ENCODE data around the gene RFT1. TPM values are rescaled to one million over a fixed set of nuclear protein-coding genes. Genes with fewer than 3 reads are reported as not detected.

The RFT1 gene
- total RNA-seq, 2 donors from 2014 or later, result 11.8 to 12.6 TPM

DNA sequence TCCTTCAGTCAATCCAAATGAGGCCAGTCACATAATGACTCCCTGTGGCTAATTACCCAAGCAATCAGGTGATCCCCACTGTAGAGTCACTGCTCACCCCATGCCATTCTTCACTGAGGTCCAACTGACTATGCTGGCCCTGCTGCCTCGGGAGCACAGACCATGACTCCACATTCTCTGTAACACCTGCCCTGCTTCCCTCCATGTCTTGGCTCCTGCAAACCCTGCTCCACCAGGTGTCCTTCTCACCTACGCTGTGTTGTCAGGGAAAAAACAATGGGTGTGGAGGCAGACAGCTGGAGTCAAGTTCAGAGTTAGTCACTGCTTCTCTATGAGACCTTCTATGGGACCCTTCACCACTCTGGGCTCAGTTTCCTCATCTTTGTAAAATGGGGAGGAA lies 78.3 kb downstream of the RFT1 start:
- intact Hi-C loops (cut with DNase I), result no loop called here
- DNase-seq (no peak), ATAC-seq (no peak)

DNA sequence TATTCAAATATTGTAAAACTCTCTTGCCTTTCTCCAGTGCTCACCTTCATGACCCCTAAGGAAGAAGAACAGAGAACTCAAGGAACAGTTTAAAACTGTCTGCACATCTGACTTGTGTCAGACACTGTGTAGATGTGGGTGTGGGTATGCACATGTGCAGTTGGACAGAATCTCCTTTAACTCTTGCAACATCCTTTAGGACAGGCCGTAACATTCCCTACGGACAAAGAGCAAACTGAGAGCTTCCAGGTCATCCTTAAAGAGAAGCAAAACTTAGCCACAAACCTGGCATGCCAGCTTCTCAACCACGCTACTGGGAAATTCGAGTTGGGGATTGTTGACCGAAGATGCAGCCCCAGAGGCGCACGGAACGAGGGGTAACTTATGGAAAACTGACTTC lies 80.2 kb downstream of the RFT1 start:
- intact Hi-C loops (cut with DNase I), result no loop called here
- ATAC-seq, result no peak
- no peak for DNase-seq

DNA sequence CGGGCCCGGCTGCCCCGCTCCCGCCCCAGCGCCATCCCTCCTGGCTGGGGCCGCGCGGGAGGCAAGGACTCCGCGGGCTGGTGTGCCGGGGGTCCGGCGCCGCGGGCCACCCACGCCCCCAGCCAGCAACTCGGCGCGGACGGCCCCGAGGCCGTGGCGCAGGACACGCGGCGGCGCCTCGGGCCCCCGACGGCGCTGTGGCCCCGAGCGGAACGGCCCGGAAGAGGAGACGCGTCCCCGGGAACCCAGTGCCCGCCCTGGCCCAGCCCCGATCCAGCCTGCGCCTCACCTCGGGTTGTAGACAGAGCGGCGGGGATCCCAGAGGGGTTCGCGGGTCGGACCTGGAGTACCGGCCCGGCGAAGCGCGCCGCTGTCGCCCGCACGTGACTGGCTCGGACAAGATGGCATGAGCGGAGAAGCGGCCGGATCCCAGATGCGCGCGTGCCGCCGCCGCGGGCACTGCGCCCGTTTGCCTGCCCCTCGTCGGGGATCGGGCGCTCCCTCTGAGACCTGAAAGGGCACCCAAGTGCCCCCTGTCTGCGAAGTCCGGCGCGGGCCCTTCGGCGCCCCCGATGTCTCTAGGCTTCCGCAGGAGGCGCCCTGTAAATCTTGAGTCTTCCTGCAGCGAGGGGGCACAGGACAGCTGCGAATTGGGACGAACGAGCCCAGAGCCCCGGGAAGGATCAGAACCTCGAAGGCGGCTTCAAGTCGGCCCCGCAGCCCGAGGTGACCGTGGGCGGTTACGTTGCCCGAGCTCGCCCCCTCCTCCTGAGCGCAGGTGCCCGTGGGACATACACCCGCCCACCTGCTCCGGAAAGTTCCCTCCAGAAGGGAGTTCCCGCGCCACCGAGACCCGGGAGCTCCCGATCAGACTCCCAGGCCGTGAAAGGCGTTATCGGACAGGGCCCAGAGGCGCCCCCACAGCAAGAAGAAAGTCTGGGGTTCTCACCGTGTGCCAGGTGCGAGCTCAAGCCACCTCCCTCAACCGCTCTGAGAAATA lies 83.8 kb downstream of the RFT1 start:
- intact Hi-C loops (cut with DNase I), result no loop called here
- DNase-seq, result peak; percentile 58
- peak; percentile 20 to 43 for ATAC-seq

DNA sequence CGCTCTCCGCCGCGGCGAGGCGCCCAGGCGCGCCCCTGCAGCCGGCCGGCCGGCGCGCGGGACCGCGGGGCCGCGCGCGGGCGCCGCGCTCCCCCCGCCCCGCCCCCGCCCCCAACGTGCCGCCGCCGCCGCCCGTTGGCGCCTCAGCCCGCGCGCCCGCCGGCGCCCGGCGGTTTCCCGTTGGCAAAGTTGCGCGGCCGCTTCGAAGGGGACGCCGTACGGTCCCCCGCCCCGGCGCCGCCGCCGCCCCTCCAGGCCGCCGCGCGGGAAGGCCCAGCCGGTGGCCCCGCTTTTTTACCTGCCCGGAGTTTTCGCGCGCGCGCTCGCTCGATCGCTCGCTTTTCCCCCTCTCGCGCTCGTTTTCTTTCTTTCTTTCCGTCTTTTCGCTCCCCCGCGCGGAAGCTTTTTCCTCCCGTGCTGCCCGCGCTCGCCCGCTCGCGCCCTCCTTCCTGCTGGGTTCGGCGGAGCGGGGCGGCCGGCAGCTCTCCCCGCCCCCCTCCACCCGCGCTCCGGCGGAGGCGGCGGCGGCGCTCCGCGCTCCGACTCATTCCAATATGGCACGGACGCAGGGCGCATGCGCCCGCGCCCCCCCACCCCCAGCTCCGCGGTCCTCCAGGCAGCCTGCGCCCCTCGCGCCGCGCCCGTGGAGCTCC lies 84.6 kb downstream of the RFT1 start, which contains the start of gene SFMBT1:
SFMBT1 (minus strand) TSS at position 556 of the 653 bp plus-strand sequence. CDS start 76,945 bp downstream, outside the sequence.
- intact Hi-C loops (cut with DNase I), result no loop called here
- peak; percentile 81 to 84 for ATAC-seq
- DNase-seq, result peak; percentile 76

DNA sequence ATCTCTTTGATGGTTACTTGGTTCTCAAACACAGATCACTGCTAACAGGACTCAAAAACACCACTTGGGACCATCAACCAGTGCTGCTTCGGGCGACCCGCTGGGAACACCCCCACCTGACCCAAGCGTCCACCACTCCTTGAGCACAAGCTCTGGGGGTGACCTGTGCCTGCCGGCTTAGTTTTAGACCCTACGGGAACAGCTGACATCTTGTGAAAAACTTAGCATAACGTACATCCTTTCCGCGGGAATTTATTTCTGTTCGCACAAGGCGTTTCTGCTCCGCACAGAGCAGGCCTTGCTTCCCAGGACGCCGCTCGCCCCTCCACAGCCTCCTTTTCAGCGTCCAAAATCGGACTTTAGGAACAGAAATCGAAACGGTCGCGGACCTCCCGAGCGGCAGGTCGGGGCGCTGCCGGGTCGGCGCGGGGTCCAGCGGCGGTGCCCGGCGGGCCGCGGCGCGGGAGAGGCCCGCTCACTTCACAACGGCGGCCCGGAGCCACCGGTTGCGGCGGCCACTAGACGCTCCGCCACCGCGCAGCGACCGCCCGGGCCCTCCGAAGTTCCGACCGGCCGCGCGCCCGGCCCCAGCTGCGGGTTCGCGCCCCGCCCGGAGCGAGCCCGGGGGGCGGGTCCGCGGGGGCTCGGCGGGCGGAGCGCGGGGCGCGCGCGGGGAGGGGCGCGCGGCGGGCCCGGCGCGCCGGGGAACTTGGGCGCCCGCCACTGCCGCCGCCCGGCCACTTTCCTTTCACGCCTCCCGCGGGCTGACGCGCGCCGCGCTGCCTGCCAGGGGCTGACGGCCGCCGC lies 85.3 kb downstream of the RFT1 start:
- intact Hi-C loops (cut with DNase I), result no loop called here
- ATAC-seq (peak; percentile 65 to 76), DNase-seq (peak; percentile 74)

DNA sequence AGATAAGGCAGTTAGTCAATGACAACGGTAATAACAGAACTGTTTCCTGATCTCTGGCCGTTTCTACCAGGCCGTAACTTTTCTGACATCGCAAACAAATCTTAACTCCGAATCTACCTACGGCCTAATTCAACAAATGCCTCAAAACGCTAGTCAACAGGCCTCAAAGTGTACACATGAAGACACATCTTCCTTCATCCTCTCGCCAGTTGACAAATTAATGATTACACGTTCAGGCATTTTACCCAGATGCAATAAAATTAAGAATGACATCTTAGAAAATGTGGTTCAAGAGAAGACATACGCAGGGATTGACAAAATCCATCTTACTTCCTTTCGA lies 85.9 kb downstream of the RFT1 start:
- ATAC-seq, result no peak
- intact Hi-C loops (cut with DNase I), result no loop called here
- DNase-seq, result no peak

DNA sequence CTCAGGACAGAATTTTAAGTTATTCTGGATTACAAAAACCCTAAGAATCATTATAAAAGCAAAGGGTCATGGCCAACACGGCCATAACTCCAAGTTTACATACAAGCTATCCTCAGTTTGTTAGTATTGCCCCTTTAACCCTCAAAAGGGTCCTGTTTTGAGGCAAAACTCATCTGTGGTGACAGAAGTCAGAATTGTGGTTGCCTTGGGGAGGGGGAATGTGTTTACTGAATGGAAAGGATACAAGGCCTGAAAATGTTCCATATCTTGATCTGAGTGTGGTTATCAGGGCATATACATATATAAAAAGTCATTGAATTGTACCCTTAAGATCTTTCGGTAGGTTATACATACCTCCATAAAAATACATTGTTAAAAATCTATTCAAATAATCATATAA lies 86.5 kb downstream of the RFT1 start:
- no peak for DNase-seq
- intact Hi-C loops (cut with DNase I), result no loop called here
- no peak for ATAC-seq

DNA sequence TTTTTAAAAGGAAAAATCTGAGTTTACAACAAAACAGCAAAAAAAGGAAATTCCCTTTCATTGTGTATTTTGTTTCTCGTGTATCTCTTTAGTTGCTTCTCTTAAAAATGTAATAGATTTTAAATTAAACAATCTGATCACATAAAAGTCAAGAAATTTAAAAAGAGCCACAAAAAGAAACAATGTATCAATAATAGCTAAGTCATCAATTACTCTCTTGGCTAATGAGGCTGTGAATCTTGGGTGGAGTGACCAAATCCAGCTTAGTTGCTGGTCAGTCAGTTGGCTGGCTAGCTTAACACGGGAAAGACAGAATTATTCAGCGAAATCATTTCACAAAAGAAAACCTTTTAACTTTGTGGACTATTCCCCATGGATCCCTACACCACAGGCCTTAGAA lies 87.6 kb downstream of the RFT1 start:
- intact Hi-C loops (cut with DNase I), result no loop called here
- DNase-seq, result no peak
- no peak for ATAC-seq

DNA sequence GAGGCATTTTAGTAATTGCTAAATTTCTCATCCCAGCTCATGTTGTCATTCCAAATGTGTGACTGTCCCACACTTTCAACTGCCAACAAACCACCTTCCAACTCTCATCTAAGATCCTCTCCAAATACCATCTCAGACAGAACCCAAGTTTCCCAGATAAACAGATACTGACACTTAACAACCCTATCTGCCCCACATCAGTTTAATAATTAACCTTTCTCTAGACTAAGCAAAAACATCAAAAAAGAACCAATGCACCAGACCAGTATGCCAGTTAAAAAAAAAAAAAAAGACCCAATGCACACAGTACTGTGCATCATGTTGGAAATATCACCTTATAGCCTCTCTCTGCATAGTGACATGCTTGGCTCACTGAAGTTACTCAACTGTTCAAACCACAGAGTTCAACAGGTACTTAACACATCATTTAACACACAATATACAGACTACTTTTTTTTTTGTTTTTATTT lies 89.8 kb downstream of the RFT1 start:
- DNase-seq, result no peak
- intact Hi-C loops (cut with DNase I), result no loop called here
- no peak for ATAC-seq

DNA sequence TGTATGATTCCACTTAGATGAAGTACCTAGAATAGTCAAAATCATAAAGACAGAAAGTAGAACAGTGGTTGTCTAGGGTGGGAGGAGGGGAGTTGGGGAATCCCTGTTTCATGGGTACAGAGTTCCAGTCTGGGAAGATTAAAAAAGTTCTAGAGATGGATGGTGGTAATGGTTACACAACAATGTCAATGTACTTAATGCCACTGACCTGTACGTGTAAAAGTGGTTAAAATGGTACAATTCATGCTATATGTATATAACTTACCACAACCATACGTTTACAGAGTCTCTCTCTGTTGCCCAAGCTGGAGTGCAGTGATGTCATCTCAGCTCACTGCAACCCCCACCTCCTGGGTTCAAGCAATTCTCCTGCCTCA lies 90.9 kb downstream of the RFT1 start:
- intact Hi-C loops (cut with DNase I), result no loop called here
- DNase-seq (no peak), ATAC-seq (no peak)

DNA sequence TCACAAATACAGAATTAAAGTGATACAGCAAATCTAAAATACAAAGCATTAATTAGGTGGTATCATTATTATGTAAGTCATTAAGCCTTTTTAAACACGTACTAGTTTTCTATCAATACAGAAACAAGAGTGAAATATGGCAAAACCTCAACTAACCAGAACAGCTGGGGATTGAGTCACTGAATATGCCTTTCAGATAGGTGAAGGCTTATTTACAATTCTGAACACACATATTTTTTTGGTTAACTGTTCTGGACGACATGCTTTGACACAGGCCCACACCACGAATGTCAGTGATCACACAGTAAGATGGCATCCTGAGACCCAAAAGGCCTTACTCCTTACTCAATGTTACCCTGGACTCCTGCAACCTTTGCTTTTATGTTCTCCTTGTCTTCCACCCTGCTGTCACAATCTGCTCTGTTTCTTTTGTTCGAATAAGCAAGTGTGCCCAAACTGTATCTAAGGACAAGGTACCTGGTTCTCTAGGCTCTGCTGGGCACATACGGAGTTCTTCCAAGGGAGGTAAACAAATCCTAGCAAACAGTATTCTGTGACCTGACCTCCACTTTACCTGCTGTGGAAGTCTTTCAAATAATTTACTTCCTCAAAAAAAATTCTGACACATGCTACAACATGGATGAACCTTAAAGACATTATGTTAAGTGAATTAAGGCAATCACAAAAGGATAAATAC lies 91.4 kb downstream of the RFT1 start:
- DNase-seq, result no peak
- intact Hi-C loops (cut with DNase I), result no loop called here
- no peak for ATAC-seq

Other genes with a start within 250 kb of the RFT1 start
- 10 to 100 TPM in 1 of 2 donors, 1 to 10 TPM in 1; 7.9 to 14.1 TPM for gene STIMATE, start 232.9 kb downstream of the RFT1 start, total RNA-seq
- 10 to 100 TPM; 12.7 to 16.4 TPM for gene SFMBT1, start 84.4 kb downstream of the RFT1 start, total RNA-seq
- 10 to 100 TPM; 31.3 to 31.5 TPM for gene PRKCD, start 30.8 kb upstream of the RFT1 start, total RNA-seq
- 10 to 100 TPM; 91.0 to 92.4 TPM for gene TKT, start 125.6 kb upstream of the RFT1 start, total RNA-seq
- gene DCP1A, start 217.1 kb upstream of the RFT1 start, total RNA-seq, result 10 to 100 TPM; 17.4 to 21.3 TPM

Measured in left cardiac atrium (tissue), 4 donors.